HepG2 (cell line): ENCODE measurements around the gene RLN3. TPM values are rescaled to one million over a fixed set of nuclear protein-coding genes. Genes with fewer than 3 reads are reported as not detected.

Experiments used
- ATAC-seq: fragments of 200-7000 bp; cut with Tn5 transposase; 3 replicates; pipeline ENCODE4 v1.9.1; 2020; ENCODE audit warnings: mild to moderate bottlenecking, moderate library complexity
- BruUV-seq: library from RNA; stranded (reverse); fragments of 400-500 nt; replicated peaks from 2 replicates; lab custom pipeline; 2021; lab: Mats Ljungman, UMichigan
- CTCF ChIA-PET: fragments of 300-600 bp; formaldehyde crosslinking; extraction: SDS; loops from one replicate; lab custom pipeline; 2021; ENCODE audit warnings: low total read pairs, inconsistent platforms, low intra/inter-chr PET ratio; lab: Yijun Ruan, JAX
- POLR2A ChIA-PET: fragments of 350-600 bp; sonication (Branson Sonifier 250); formaldehyde crosslinking; loops from one replicate; lab custom pipeline; 2020; ENCODE audit warnings: antibody characterized with exemption, inconsistent platforms; lab: Yijun Ruan, JAX
- DNase-seq: peaks from one replicate; pipeline ENCODE4 v3.0.0-alpha.2; 2015; ENCODE audit warnings: low spot score
- FAIRE-seq: peaks from 3 replicates; lab custom pipeline; 2011; peaks lifted over from hg19 to GRCh38; lab: Jason Lieb, UNC
- H2AFZ ChIP-seq: one replicate; pipeline ENCODE4 v1.6.1; 2011; ENCODE audit warnings: low read length, inconsistent platforms
- H3K27ac ChIP-seq: fragments of 300-600 bp; 3 replicates; pipeline ENCODE4 v1.8.0; 2011; ENCODE audit warnings: mixed run types, mild to moderate bottlenecking, mixed read lengths, low read length, inconsistent platforms; ENCODE audit not compliant: insufficient read depth; ENCODE audit errors: extremely low read length
- H3K27me3 ChIP-seq, 2 experiments: fragments of 200-600 bp in 1 of 2; 2 replicates in 1 of 2; 3 replicates in 1 of 2; pipeline versions ENCODE4 v1.6.0 to v1.8.0; 2011; ENCODE audit warnings: low read length in 2 of 2, mild to moderate bottlenecking in 2 of 2, moderate library complexity in 2 of 2, inconsistent platforms in 1 of 2; ENCODE audit not compliant: insufficient read depth in 2 of 2, control insufficient read depth in 1 of 2
- H3K36me3 ChIP-seq, 2 experiments: fragments of 200-600 bp in 1 of 2; replicated peaks in 1 of 2; 2 replicates in 1 of 2; 3 replicates in 1 of 2; pipeline versions ENCODE4 v1.5.1 to v1.8.0; 2011; ENCODE audit warnings: low read length in 2 of 2, inconsistent platforms in 1 of 2; ENCODE audit not compliant: insufficient read depth in 2 of 2, control insufficient read depth in 1 of 2
- H3K4me1 ChIP-seq: 2 replicates; pipeline ENCODE4 v1.5.1; 2012; ENCODE audit warnings: low read length, inconsistent platforms; ENCODE audit not compliant: insufficient read depth
- H3K4me2 ChIP-seq: 2 replicates; pipeline ENCODE4 v1.6.0; 2011; ENCODE audit warnings: low read depth, low read length, inconsistent platforms
- H3K4me3 ChIP-seq, 3 experiments: fragments of 200-600 bp in 1 of 3; sonication (generic), shearing (Covaris generic) in 1 of 3; replicated peaks in 1 of 3; 2 replicates each; pipeline ENCODE4 v1.5.1; 2011 to 2016; ENCODE audit warnings: low read length in 3 of 3, inconsistent platforms in 2 of 3, low read depth in 2 of 3, mild to moderate bottlenecking in 2 of 3, control low read depth in 1 of 3, mixed read lengths in 1 of 3; ENCODE audit not compliant: insufficient read depth in 1 of 3
- H3K79me2 ChIP-seq: one replicate; pipeline ENCODE4 v1.6.1; 2011; ENCODE audit warnings: low read length, inconsistent platforms; ENCODE audit not compliant: insufficient read depth
- H3K9ac ChIP-seq: 2 replicates; pipeline ENCODE4 v1.6.0; 2011; ENCODE audit warnings: mild to moderate bottlenecking, low read depth, low read length, inconsistent platforms; ENCODE audit not compliant: insufficient read depth
- H3K9me3 ChIP-seq: 2 replicates; pipeline ENCODE4 v1.5.1; 2012; ENCODE audit warnings: mild to moderate bottlenecking, low read length
- H4K20me1 ChIP-seq: 2 replicates; pipeline ENCODE4 v1.6.0; 2011; ENCODE audit warnings: inconsistent platforms, mild to moderate bottlenecking, low read length, moderate library complexity; ENCODE audit not compliant: insufficient read depth
- ATRX ChIP-seq: sonication (generic); formaldehyde crosslinking; IDR thresholded peaks from 2 replicates; pipeline ENCODE4 v1.4.0; 2020; ENCODE audit warnings: missing genetic modification reagents, borderline replicate concordance
- CTCF ChIP-seq: sonication (generic); formaldehyde crosslinking; IDR thresholded peaks from 2 replicates; pipeline ENCODE4 v1.5.0; 2020; ENCODE audit warnings: mild to moderate bottlenecking, missing genetic modification reagents, moderate library complexity
- GATAD1 ChIP-seq: IDR thresholded peaks from 2 replicates; pipeline ENCODE4 v1.6.1; 2016; ENCODE audit warnings: missing genetic modification reagents, missing compliant biosample characterization
- IKZF4 ChIP-seq: sonication (generic); formaldehyde crosslinking; IDR thresholded peaks from 2 replicates; pipeline ENCODE4 v1.5.1; 2020; ENCODE audit warnings: borderline replicate concordance, mild to moderate bottlenecking, low read depth, missing genetic modification reagents; ENCODE audit errors: not compliant biosample characterization
- KDM1A ChIP-seq: IDR thresholded peaks from 2 replicates; pipeline ENCODE4 v1.6.1; 2016; ENCODE audit warnings: missing compliant biosample characterization
- KLF11 ChIP-seq: IDR thresholded peaks from 2 replicates; pipeline ENCODE4 v1.6.1; 2016; ENCODE audit warnings: missing compliant biosample characterization
- NR0B2 ChIP-seq: sonication (generic); formaldehyde crosslinking; IDR thresholded peaks from 2 replicates; pipeline ENCODE4 v1.4.0; 2020; ENCODE audit warnings: mild to moderate bottlenecking, missing genetic modification reagents
- PHF21A ChIP-seq: sonication (generic); formaldehyde crosslinking; IDR thresholded peaks from 2 replicates; pipeline ENCODE4 v1.5.0; 2020; ENCODE audit warnings: mild to moderate bottlenecking, missing genetic modification reagents
- RFXANK ChIP-seq: IDR thresholded peaks from 2 replicates; pipeline ENCODE4 v1.6.1; 2016
- RXRA ChIP-seq: sonication (generic); formaldehyde crosslinking; IDR thresholded peaks from 2 replicates; pipeline ENCODE4 v1.5.1; 2020; ENCODE audit warnings: missing genetic modification reagents
- ZBTB14 ChIP-seq: sonication (generic); formaldehyde crosslinking; IDR thresholded peaks from 2 replicates; pipeline ENCODE4 v1.4.0; 2020; ENCODE audit warnings: missing genetic modification reagents
- ZBTB42 ChIP-seq: sonication (generic); formaldehyde crosslinking; IDR thresholded peaks from 2 replicates; pipeline ENCODE4 v1.5.0; 2020; ENCODE audit warnings: mild to moderate bottlenecking, missing genetic modification reagents
- ZFX ChIP-seq: sonication (generic); formaldehyde crosslinking; IDR thresholded peaks from 2 replicates; pipeline ENCODE4 v1.4.0; 2020; ENCODE audit warnings: mild to moderate bottlenecking, low read depth, missing genetic modification reagents, moderate library complexity
- ZNF138 ChIP-seq: sonication (generic); formaldehyde crosslinking; IDR thresholded peaks from 2 replicates; pipeline ENCODE4 v1.5.0; 2020; ENCODE audit warnings: mild to moderate bottlenecking, low read depth, missing genetic modification reagents
- WGBS: methylation state at CpG from one replicate; pipeline ENCODE4 v1.1.6; 2017; ENCODE audit warnings: low lambda C conversion rate; 5-methylcytosine and 5-hydroxymethylcytosine counted together
- in situ Hi-C: cut with HindIII; loops from 2 replicates; pipeline ENCODE4 v1.10.0; 2017; ENCODE audit warnings: low pct_unique_long_range_greater_than_20kb; ENCODE audit not compliant: extremely low pct_ligation_motif_present
- intact Hi-C: fragments of 100-400 bp; cut with micrococcal nuclease; formaldehyde crosslinking; loops from one replicate; pipeline ENCODE4 v1.10.0; 2022; ENCODE audit not compliant: unreplicated experiment
- polyA plus RNA-seq, 8 experiments: library from polyadenylated mRNA; depleted of rRNA in 3 of 8; stranded (reverse) in 7 of 8; unstranded in 1 of 8; fragments of >200 nt; fragmentation: Illumina TruSeq in 4 of 8; extraction: Trizol in 4 of 8; gene quantifications; 2 replicates each; pipeline versions ENCODE4 v1.2.1 to v1.2.3, GENCODE V29; 2011 to 2016; ENCODE audit warnings: low read depth in 4 of 8, missing spikeins in 1 of 8, mixed read lengths in 1 of 8; ENCODE audit not compliant: insufficient read depth in 1 of 8
- total RNA-seq, 5 experiments: library from RNA; depleted of rRNA; stranded (reverse); fragments of >200 nt; fragmentation: Illumina TruSeq; extraction: Trizol; gene quantifications; 2 replicates each; pipeline ENCODE4 v1.2.3, GENCODE V29; 2016; ENCODE audit warnings: low read depth in 1 of 5
- TF ChIP-seq, protein P1 (sequence below): sonication (generic); formaldehyde crosslinking; IDR thresholded peaks from 2 replicates; pipeline ENCODE4 v1.9.0; 2021; ENCODE audit warnings: missing genetic modification reagents, borderline replicate concordance

Gene RLN3
- total and polyA plus RNA-seq, 2 of the 13 experiments (the other 11 are each of a cell fraction or from before 2014, with no cell fraction given), result not detected

DNA sequence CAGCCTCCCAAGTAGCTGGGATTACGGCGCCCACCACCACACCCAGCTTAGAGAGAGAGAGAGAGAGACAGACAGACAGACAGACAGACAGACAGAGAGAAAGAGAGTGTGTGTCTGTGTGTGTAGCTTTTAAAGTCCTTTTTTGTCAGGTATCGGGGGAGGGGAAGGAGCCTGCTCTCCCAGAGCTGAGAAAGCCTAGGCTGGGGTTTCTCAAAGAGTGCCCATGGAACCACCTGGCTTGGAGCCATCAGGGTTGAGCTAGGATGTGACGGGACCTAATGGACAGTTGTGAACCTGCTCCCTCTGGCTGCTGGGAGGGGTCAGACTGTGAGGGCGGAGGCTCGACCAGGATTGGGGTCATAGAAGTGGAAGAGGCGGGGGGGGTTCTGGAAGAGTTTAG, 38.5 kb upstream of the RLN3 start:
- Histone ChIP-seq H3K79me2 (no peaks in the 10 kb centered on the region), H3K4me3 (no peak overlapping the region), H3K27ac (no peak overlapping the region), H2AFZ (no peak overlapping the region), H3K36me3 (peaks cover 13 to 21% of the 10 kb centered on the region in 2 experiments; a peak in 4 of 5 replicates)
- in situ Hi-C loops, result no loop called here
- FAIRE-seq (no peak), ATAC-seq (no peak)
- CTCF ChIA-PET, result no interaction called here
- BruUV-seq, result no TSS peak
- WGBS, result 94% methylated on average over 7 of the region's 7 CpGs
- TF ChIP-seq ZBTB42 (CRISPR knock-in tag) (no peak), PHF21A (CRISPR knock-in tag) (no peak), ATRX (no peak), NR0B2 (no peak), GATAD1 (CRISPR knock-in tag) (no peak)
- TF ChIP-seq, protein P1, sequence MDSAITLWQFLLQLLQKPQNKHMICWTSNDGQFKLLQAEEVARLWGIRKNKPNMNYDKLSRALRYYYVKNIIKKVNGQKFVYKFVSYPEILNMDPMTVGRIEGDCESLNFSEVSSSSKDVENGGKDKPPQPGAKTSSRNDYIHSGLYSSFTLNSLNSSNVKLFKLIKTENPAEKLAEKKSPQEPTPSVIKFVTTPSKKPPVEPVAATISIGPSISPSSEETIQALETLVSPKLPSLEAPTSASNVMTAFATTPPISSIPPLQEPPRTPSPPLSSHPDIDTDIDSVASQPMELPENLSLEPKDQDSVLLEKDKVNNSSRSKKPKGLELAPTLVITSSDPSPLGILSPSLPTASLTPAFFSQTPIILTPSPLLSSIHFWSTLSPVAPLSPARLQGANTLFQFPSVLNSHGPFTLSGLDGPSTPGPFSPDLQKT (CRISPR knock-in tag), result no peak
- TF ChIP-seq, all 625 proteins: peak for 0
- intact Hi-C loops, result no loop called here
- Histone ChIP-seq H3K9me3 (no peaks in the 10 kb centered on the region), H3K9ac (no peak overlapping the region), H3K27me3 (no peaks in the 10 kb centered on the region; a peak in 1 of 5 replicates), H3K4me2 (no peak overlapping the region), H4K20me1 (no peaks in the 10 kb centered on the region), H3K4me1 (peaks cover 35% of the 10 kb centered on the region)
- DNase-seq, result no peak
- POLR2A ChIA-PET, result no interaction called here

DNA sequence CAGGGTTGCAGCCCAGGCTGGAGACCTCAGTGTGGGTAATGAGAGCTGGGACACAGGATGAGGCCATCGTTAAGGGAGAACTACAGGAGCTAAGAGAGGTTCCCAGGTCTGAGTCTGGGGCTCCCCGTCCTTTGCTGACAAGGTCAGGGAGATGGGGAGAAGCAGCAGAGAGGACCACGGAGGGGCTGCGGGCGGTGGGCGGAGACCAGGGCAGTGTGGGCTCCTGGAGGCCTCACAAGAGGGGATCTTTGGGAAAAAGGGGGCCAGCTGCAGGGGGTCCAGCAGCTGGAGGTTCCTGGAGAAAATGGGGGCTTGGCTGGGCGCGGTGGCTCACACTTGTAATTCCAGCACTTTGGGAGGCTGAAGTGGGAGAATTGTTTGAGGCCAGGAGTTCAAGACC, 37.9 kb upstream of the RLN3 start:
- Histone ChIP-seq H4K20me1 (no peaks in the 10 kb centered on the region), H3K9ac (no peak overlapping the region), H3K4me3 (no peak overlapping the region), H3K79me2 (no peaks in the 10 kb centered on the region), H3K9me3 (no peaks in the 10 kb centered on the region), H3K36me3 (peaks cover 13 to 23% of the 10 kb centered on the region in 2 experiments; a peak in 4 of 5 replicates), H3K4me1 (peaks cover 30% of the 10 kb centered on the region), H3K27ac (no peak overlapping the region), H2AFZ (no peak overlapping the region), H3K27me3 (no peaks in the 10 kb centered on the region; a peak in 1 of 5 replicates), H3K4me2 (no peak overlapping the region)
- WGBS, result 95% methylated on average over 8 of the region's 8 CpGs
- DNase-seq (no peak), FAIRE-seq (no peak), ATAC-seq (no peak)
- in situ Hi-C loops (no loop called here), intact Hi-C loops (no loop called here)
- no TSS peak for BruUV-seq
- ChIA-PET POLR2A (no interaction called here), CTCF (no interaction called here)
- TF ChIP-seq KLF11 (CRISPR knock-in tag) (no peak), ZBTB14 (CRISPR knock-in tag) (no peak), KDM1A (no peak), RFXANK (CRISPR knock-in tag) (no peak), RXRA (CRISPR knock-in tag) (no peak), IKZF4 (CRISPR knock-in tag) (no peak), ZNF138 (CRISPR knock-in tag) (no peak), CTCF (CRISPR knock-in tag) (no peak), ZFX (CRISPR knock-in tag) (no peak)
